Activated CD4-positive, alpha-beta T cell treated with anti-CD3 and anti-CD28 coated beads, Interleukin-2, Interleukin-6, amounts not matched to agents 100 ng/mL and 50 ng/mL, durations not matched to agents 16 hours and 8 hours (primary cell): ENCODE results near the gene TMEM200A.

ENCODE experiments used
- DNase-seq: peaks from one replicate; pipeline ENCODE4 v3.0.0-alpha.2; 2020

TMEM200A gene

GRCh38 chr6:130379223-130379622 is 13.4 kb downstream of the TMEM200A start:
- DNase-seq: no peak

- DNase-seq: no peak
These were observed 15.2 kb downstream of the TMEM200A start for GRCh38 chr6:130381012-130381411.

- peak; percentile 40 for DNase-seq
These were observed 15.9 kb downstream of the TMEM200A start for GRCh38 chr6:130381459-130382380.

- DNase-seq: no peak
These were observed 17.2 kb downstream of the TMEM200A start for GRCh38 chr6:130382872-130383490.

- DNase-seq: no peak
These were observed 19.4 kb downstream of the TMEM200A start for GRCh38 chr6:130385064-130385695.

GRCh38 chr6:130389142-130389541 is 23.3 kb downstream of the TMEM200A start:
- no peak for DNase-seq

GRCh38 chr6:130390890-130391289 is 25.1 kb downstream of the TMEM200A start:
- DNase-seq: no peak

- no peak for DNase-seq
These were observed 27.5 kb downstream of the TMEM200A start for GRCh38 chr6:130393306-130393705.

GRCh38 chr6:130394246-130394645 is 28.4 kb downstream of the TMEM200A start:
- DNase-seq: no peak

GRCh38 chr6:130395164-130395563 is 29.3 kb downstream of the TMEM200A start:
- DNase-seq: no peak

- DNase-seq: no peak
These were observed 30.9 kb downstream of the TMEM200A start for GRCh38 chr6:130396722-130397121.

- no peak for DNase-seq
These were observed 39.7 kb downstream of the TMEM200A start for GRCh38 chr6:130405549-130405948.

- DNase-seq: no peak
These were observed 41.2 kb downstream of the TMEM200A start for GRCh38 chr6:130407032-130407431.

GRCh38 chr6:130409418-130410100 is 43.7 kb downstream of the TMEM200A start:
- DNase-seq: no peak

GRCh38 chr6:130411481-130411880 is 45.7 kb downstream of the TMEM200A start:
- DNase-seq: no peak

- no peak for DNase-seq
These were observed 46.9 kb downstream of the TMEM200A start for GRCh38 chr6:130412556-130413290.

GRCh38 chr6:130417951-130418350 is 52.1 kb downstream of the TMEM200A start:
- peak; percentile 2 for DNase-seq

- no peak for DNase-seq
These were observed 55.1 kb downstream of the TMEM200A start for GRCh38 chr6:130420911-130421310.

- DNase-seq: no peak
These were observed 55.8 kb downstream of the TMEM200A start for GRCh38 chr6:130421585-130421984.

- DNase-seq: no peak
These were observed 57.2 kb downstream of the TMEM200A start for GRCh38 chr6:130423044-130423443.

- DNase-seq: no peak
These were observed 58.9 kb downstream of the TMEM200A start for GRCh38 chr6:130424710-130425109.

- no peak for DNase-seq
These were observed 59.7 kb downstream of the TMEM200A start for GRCh38 chr6:130425537-130425936.
